Fibroblast of lung (primary cell): ENCODE results near the gene FANCI. TPM values are rescaled to one million over a fixed set of nuclear protein-coding genes. Genes with fewer than 3 reads are reported as not detected.

Experiments used
- DNase-seq, 2 donors: peaks; one replicate each; pipeline versions ENCODE4 v3.0.0 to v3.0.0-alpha.2; 2010; ENCODE audit warnings: low read depth in 2 of 2
- H2AFZ ChIP-seq: 2 replicates; pipeline ENCODE4 v1.5.1; 2012; ENCODE audit warnings: low read length, control low read depth, inconsistent platforms
- H3K27ac ChIP-seq: 2 replicates; pipeline ENCODE4 v1.5.1; 2011; ENCODE audit warnings: low read length, control low read depth; ENCODE audit not compliant: insufficient read depth
- H3K27me3 ChIP-seq: 2 replicates; pipeline ENCODE4 v1.5.1; 2011; ENCODE audit warnings: mild to moderate bottlenecking, low read length; ENCODE audit not compliant: control insufficient read depth, insufficient read depth
- H3K36me3 ChIP-seq: 2 replicates; pipeline ENCODE4 v1.5.1; 2011; ENCODE audit warnings: low read length; ENCODE audit not compliant: control insufficient read depth, insufficient read depth
- H3K4me1 ChIP-seq: 2 replicates; pipeline ENCODE4 v1.5.1; 2011; ENCODE audit warnings: low read length; ENCODE audit not compliant: control insufficient read depth, insufficient read depth; ENCODE audit errors: extremely low read depth
- H3K4me2 ChIP-seq: 2 replicates; pipeline ENCODE4 v1.5.1; 2011; ENCODE audit warnings: low read length, control low read depth; ENCODE audit not compliant: insufficient read depth; ENCODE audit errors: extremely low read depth
- H3K4me3 ChIP-seq, 4 experiments: fragments of 200-600 bp in 1 of 4; sonication (generic) in 1 of 4; replicated peaks in 1 of 4; 2 replicates each; pipeline ENCODE4 v1.5.1; 2011 to 2016; ENCODE audit warnings: low read length in 4 of 4, low read depth in 3 of 4, mild to moderate bottlenecking in 3 of 4, control low read depth in 2 of 4, inconsistent platforms in 1 of 4, mixed read lengths in 1 of 4; ENCODE audit not compliant: insufficient read depth in 1 of 4; ENCODE audit errors: control extremely low read depth in 1 of 4
- H3K79me2 ChIP-seq: 2 replicates; pipeline ENCODE4 v1.5.1; 2012; ENCODE audit warnings: mild to moderate bottlenecking, low read length, inconsistent platforms; ENCODE audit not compliant: control insufficient read depth, insufficient read depth
- H3K9ac ChIP-seq: 2 replicates; pipeline ENCODE4 v1.5.1; 2011; ENCODE audit warnings: mild to moderate bottlenecking, low read length, control low read depth; ENCODE audit not compliant: insufficient read depth
- H3K9me3 ChIP-seq: 2 replicates; pipeline ENCODE4 v1.5.1; 2012; ENCODE audit warnings: low read depth, low read length; ENCODE audit not compliant: control insufficient read depth, insufficient read depth
- H4K20me1 ChIP-seq: 2 replicates; pipeline ENCODE4 v1.5.1; 2011; ENCODE audit warnings: low read length; ENCODE audit not compliant: control insufficient read depth, insufficient read depth; ENCODE audit errors: extremely low read depth
- EZH2 ChIP-seq: IDR thresholded peaks from 2 replicates; pipeline ENCODE4 v1.5.1; 2012; ENCODE audit warnings: low read length, control low read depth, mild to moderate bottlenecking; ENCODE audit errors: missing control alignments
- polyA plus RNA-seq, 2 donors: library from polyadenylated mRNA; depleted of rRNA in 1 of 2; stranded (reverse) in 1 of 2; unstranded in 1 of 2; fragments of >200 nt; gene quantifications; 2 replicates each; pipeline ENCODE4 v1.2.1, GENCODE V29; 2011 to 2012; ENCODE audit warnings: missing spikeins in 1 of 2
- total RNA-seq: library from RNA; depleted of rRNA; stranded (reverse); fragments of >200 nt; gene quantifications from 2 replicates; pipeline ENCODE4 v1.2.1, GENCODE V29; 2014
- TF ChIP-seq, protein P1 (sequence below), 2 donors: IDR thresholded peaks in 1 of 2; conservative IDR thresholded peaks in 1 of 2; 1 replicate in 1 of 2; 2 replicates in 1 of 2; pipeline ENCODE4 v1.5.1; 2011 to 2012; ENCODE audit warnings: low read length in 2 of 2, control low read depth in 1 of 2, inconsistent platforms in 1 of 2, low read depth in 1 of 2, mild to moderate bottlenecking in 1 of 2

FANCI gene
- total and polyA plus RNA-seq, 2 donors (not counting 1 experiment from before 2014, with no cell fraction given) = 12.6 to 13.4 TPM

DNA sequence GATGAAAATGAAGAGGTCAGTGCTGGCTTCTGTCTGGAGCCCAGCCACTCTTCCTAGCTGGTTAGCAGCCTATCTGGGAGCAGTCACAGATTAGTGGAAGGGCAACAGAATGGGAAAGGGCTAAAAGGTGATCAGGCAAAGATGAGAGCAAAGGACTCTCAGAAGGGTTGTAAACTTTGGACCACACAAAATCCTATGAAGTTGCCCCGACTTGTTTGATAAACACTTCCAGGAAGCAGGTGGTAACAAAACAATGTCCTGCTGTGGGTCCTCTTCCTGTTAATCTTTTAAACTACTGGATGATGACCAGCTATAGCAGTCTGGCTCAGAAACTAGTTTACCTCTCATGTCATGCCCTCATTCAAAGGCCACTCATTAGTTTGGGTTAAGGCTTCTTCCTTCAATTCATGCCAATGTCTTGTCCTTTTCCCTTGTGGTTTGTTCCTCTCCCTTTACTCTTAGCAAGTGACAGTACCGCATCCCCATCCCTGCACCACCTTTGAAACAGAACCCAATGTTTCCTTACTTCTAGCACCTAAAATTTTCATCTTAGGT, 71.7 kb downstream of the FANCI start:
- H3K27ac ChIP-seq = no peak overlapping the region
- H3K9ac ChIP-seq = no peak overlapping the region
- no peak for DNase-seq
- H3K4me1 ChIP-seq = no peaks in the 10 kb centered on the region
- H3K36me3 ChIP-seq = peaks cover 10% of the 10 kb centered on the region
- TF ChIP-seq EZH2 = no peak
- TF ChIP-seq, protein P1, sequence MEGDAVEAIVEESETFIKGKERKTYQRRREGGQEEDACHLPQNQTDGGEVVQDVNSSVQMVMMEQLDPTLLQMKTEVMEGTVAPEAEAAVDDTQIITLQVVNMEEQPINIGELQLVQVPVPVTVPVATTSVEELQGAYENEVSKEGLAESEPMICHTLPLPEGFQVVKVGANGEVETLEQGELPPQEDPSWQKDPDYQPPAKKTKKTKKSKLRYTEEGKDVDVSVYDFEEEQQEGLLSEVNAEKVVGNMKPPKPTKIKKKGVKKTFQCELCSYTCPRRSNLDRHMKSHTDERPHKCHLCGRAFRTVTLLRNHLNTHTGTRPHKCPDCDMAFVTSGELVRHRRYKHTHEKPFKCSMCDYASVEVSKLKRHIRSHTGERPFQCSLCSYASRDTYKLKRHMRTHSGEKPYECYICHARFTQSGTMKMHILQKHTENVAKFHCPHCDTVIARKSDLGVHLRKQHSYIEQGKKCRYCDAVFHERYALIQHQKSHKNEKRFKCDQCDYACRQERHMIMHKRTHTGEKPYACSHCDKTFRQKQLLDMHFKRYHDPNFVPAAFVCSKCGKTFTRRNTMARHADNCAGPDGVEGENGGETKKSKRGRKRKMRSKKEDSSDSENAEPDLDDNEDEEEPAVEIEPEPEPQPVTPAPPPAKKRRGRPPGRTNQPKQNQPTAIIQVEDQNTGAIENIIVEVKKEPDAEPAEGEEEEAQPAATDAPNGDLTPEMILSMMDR (conservative IDR thresholded peaks at IDR 0.05 in 1 of 2, IDR thresholded peaks at IDR 0.05 in 1 of 2; ENCODE audit: low read depth in 1 of 2, low read length in 2 of 2) = no peak
- H3K79me2 ChIP-seq = no peaks in the 10 kb centered on the region
- no peak overlapping the region for H3K4me3 ChIP-seq
- H3K9me3 ChIP-seq = no peaks in the 10 kb centered on the region
- no peaks in the 10 kb centered on the region for H3K27me3 ChIP-seq
- H3K4me2 ChIP-seq = no peak overlapping the region
- no peaks in the 10 kb centered on the region for H4K20me1 ChIP-seq
- H2AFZ ChIP-seq = no peak overlapping the region

DNA sequence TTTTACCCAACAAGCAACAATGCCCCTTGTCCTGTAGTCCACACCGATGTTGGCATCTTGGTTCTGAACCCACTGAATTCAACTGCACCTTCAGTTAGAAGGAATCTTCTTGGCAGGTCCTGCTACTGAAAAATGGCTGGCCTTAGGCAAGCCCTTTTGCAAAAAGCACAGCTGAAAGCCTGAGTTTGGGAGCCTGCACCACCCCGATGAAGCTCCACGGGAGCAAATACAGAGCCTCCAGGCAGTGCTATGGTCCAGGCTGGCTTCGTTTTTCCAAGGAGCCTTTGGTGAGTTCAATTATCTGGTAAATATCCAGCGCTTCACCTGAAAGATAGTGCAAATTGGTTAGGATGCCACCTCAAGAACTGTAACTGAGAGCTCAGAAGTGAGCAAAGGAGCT, 72.7 kb downstream of the FANCI start:
- H3K4me2 ChIP-seq = no peak overlapping the region
- H3K4me1 ChIP-seq = no peaks in the 10 kb centered on the region
- no peaks in the 10 kb centered on the region for H3K27me3 ChIP-seq
- H3K4me3 ChIP-seq = no peak overlapping the region
- no peaks in the 10 kb centered on the region for H4K20me1 ChIP-seq
- no peak overlapping the region for H3K27ac ChIP-seq
- H3K36me3 ChIP-seq = peaks cover 16% of the 10 kb centered on the region
- DNase-seq = no peak
- no peaks in the 10 kb centered on the region for H3K79me2 ChIP-seq
- H2AFZ ChIP-seq = no peak overlapping the region
- TF ChIP-seq, protein P1 (conservative IDR thresholded peaks at IDR 0.05 in 1 of 2, IDR thresholded peaks at IDR 0.05 in 1 of 2; ENCODE audit: low read depth in 1 of 2, low read length in 2 of 2) = no peak
- TF ChIP-seq EZH2 = no peak
- no peaks in the 10 kb centered on the region for H3K9me3 ChIP-seq
- no peak overlapping the region for H3K9ac ChIP-seq

DNA sequence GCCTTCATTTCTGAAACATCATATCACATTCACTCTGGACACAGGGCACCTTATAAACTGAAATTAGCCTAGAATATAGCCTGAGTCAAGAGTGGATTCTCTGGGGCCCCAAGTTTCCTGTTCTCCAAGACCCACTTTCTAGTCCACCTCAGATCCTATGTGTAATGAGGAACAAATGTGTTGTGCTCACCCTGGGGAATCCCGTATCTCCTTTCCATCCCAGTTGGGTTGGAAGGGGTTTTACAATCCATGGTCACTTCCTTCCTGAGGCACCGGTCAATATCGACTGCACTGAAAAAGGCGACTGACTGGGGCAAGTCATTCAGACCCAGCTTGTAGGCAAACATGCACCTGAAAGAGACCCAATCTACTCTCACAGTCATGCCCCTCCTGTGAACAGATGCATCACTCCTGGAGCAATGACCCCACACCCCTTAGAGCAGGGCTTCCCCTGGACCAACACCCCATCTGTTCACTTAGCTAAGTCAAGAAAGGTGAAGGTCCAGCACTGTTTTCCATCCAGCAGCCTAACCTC, 73.5 kb downstream of the FANCI start:
- no peaks in the 10 kb centered on the region for H4K20me1 ChIP-seq

More for the DNA sequence above, 73.5 kb downstream of the FANCI start:
- peaks cover 22% of the 10 kb centered on the region for H3K36me3 ChIP-seq
- DNase-seq = no peak
- TF ChIP-seq EZH2 = no peak
- TF ChIP-seq, protein P1 (conservative IDR thresholded peaks at IDR 0.05 in 1 of 2, IDR thresholded peaks at IDR 0.05 in 1 of 2; ENCODE audit: low read depth in 1 of 2, low read length in 2 of 2) = no peak
- H3K27ac ChIP-seq = no peak overlapping the region
- no peaks in the 10 kb centered on the region for H3K79me2 ChIP-seq
- no peaks in the 10 kb centered on the region for H3K27me3 ChIP-seq
- no peak overlapping the region for H3K4me2 ChIP-seq
- H2AFZ ChIP-seq = no peak overlapping the region
- no peak overlapping the region for H3K9ac ChIP-seq
- H3K4me3 ChIP-seq = no peak overlapping the region
- no peaks in the 10 kb centered on the region for H3K9me3 ChIP-seq
- no peaks in the 10 kb centered on the region for H3K4me1 ChIP-seq
